ENCODE results near the gene ZNF19. TPM values are rescaled to one million over a fixed set of nuclear protein-coding genes. Genes with fewer than 3 reads are reported as not detected.

ZNF19 gene
- total and polyA plus RNA-seq, 3 donors from 2014 or later: 28.4 to 44.6 (median 31.8) TPM

DNA sequence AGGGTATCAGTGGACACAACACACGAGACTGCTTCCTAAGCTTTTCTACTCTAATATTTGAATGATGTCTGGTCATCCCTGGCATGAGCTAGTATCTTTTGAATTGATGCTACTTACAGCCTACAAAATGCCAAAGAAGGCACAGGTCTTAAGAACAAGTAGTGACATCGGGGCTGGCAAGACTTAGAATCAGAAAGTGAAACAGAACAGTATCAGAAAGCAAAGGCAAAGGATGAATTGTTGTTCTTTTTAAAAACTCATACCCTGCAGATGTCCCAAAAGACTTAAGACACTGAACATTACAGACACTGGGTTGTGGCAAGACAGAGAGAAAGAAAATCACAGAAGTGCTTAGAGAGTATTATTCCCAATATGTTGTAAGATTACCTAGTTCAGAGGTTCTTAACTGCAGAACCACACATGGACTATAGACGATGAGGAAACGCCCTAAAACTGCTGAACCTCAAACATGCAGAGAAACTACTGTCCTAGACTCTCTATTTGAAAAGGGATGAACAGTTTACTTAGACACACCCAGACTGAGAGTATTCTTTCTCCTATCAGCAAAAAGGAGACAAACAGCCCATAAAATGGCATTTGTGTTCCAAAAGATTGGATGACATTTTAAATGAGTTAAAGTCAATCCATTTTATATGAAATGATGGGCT lies 12.5 kb downstream of the ZNF19 start:
- Histone ChIP-seq H3K4me3 (no peak overlapping the region), H3K36me3 (ENCODE audit: low read depth, missing control alignments) (no peaks in the 10 kb centered on the region), H3K9me3 (no peaks in the 10 kb centered on the region), H3K4me1 (no peaks in the 10 kb centered on the region), H3K27me3 (no peaks in the 10 kb centered on the region), H3K27ac (no peak overlapping the region)
- no peak for TF ChIP-seq POLR2A (IDR thresholded peaks at IDR 0.05)
- TF ChIP-seq CTCF (IDR thresholded peaks at IDR 0.05): no peak
- intact Hi-C loops (cut with DNase I; ENCODE audit: low total_unique reads): no loop called here
- 95% methylated on average over 4 of the region's 4 CpGs for WGBS, 2 donors
- DNase-seq: no peak

DNA sequence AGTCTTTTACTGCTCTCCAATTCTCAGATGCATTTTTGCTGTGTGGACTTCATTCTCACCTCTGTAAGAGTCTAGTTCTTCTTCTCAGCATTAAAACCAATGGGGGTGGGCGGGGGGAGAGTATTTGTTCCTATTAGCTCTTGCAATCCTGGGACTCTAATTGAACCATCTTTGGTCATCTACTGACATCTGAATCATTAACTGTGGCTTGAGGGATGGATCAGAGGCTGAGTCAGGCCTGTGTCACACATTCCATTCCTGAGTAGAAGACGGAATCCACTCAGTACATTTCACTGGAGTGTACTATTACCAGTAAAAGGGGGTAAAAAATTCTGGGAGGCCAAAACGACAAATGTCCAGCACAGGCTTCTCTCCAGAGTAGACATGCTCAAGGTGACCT lies 14.3 kb downstream of the ZNF19 start:
- 92 to 93% methylated on average over 3 of the region's 3 CpGs for WGBS, 2 donors
- Histone ChIP-seq H3K36me3 (ENCODE audit: low read depth, missing control alignments) (no peaks in the 10 kb centered on the region), H3K4me3 (no peak overlapping the region), H3K27ac (no peak overlapping the region), H3K9me3 (no peaks in the 10 kb centered on the region), H3K4me1 (no peaks in the 10 kb centered on the region), H3K27me3 (no peaks in the 10 kb centered on the region)
- intact Hi-C loops (cut with DNase I; ENCODE audit: low total_unique reads): no loop called here
- TF ChIP-seq POLR2A (IDR thresholded peaks at IDR 0.05) (no peak), CTCF (IDR thresholded peaks at IDR 0.05) (no peak)
- DNase-seq: no peak

GRCh38 chr16:71473891-71474290 lies 15.2 kb downstream of the ZNF19 start:
- WGBS, 2 donors: 93 to 100% methylated on average over 5 of the region's 5 CpGs
- no peak for TF ChIP-seq CTCF (IDR thresholded peaks at IDR 0.05)
- TF ChIP-seq POLR2A (IDR thresholded peaks at IDR 0.05): no peak
- DNase-seq: no peak
- Histone ChIP-seq H3K4me1 (no peaks in the 10 kb centered on the region), H3K27me3 (no peaks in the 10 kb centered on the region), H3K36me3 (ENCODE audit: low read depth, missing control alignments) (no peaks in the 10 kb centered on the region), H3K4me3 (no peak overlapping the region), H3K27ac (no peak overlapping the region), H3K9me3 (no peaks in the 10 kb centered on the region)
- intact Hi-C loops (cut with DNase I; ENCODE audit: low total_unique reads): no loop called here

GRCh38 chr16:71472931-71473330 lies 16.2 kb downstream of the ZNF19 start:
- Histone ChIP-seq H3K9me3 (no peaks in the 10 kb centered on the region), H3K4me3 (no peak overlapping the region), H3K27me3 (no peaks in the 10 kb centered on the region), H3K27ac (no peak overlapping the region), H3K4me1 (no peaks in the 10 kb centered on the region), H3K36me3 (ENCODE audit: low read depth, missing control alignments) (no peaks in the 10 kb centered on the region)
- 87 to 91% methylated on average over 2 of the region's 2 CpGs for WGBS, 2 donors
- intact Hi-C loops (cut with DNase I; ENCODE audit: low total_unique reads): no loop called here
- no peak for DNase-seq
- TF ChIP-seq POLR2A (IDR thresholded peaks at IDR 0.05) (no peak), CTCF (IDR thresholded peaks at IDR 0.05) (no peak)

- Histone ChIP-seq H3K4me1 (no peaks in the 10 kb centered on the region), H3K9me3 (no peaks in the 10 kb centered on the region), H3K36me3 (ENCODE audit: low read depth, missing control alignments) (no peaks in the 10 kb centered on the region), H3K27ac (no peak overlapping the region), H3K4me3 (no peak overlapping the region), H3K27me3 (no peaks in the 10 kb centered on the region)
- intact Hi-C loops (cut with DNase I; ENCODE audit: low total_unique reads): no loop called here
- 72 to 76% methylated on average over 2 of the region's 2 CpGs for WGBS, 2 donors
- no peak for DNase-seq
- no peak for TF ChIP-seq CTCF (IDR thresholded peaks at IDR 0.05)
- TF ChIP-seq POLR2A (IDR thresholded peaks at IDR 0.05): no peak
Observed at GRCh38 chr16:71472051-71472450, 17.1 kb downstream of the ZNF19 start.

Measured in testis (tissue), 3 donors.